ENCODE data around the gene SAFB2. TPM values are rescaled to one million over a fixed set of nuclear protein-coding genes. Genes with fewer than 3 reads are reported as not detected.
A peak's percentile ranks its signal among the peaks of the same experiment; 100 is the strongest.

Gene SAFB2
- polyA plus RNA-seq, 1 donor from 2014 or later = 40.1 TPM

DNA sequence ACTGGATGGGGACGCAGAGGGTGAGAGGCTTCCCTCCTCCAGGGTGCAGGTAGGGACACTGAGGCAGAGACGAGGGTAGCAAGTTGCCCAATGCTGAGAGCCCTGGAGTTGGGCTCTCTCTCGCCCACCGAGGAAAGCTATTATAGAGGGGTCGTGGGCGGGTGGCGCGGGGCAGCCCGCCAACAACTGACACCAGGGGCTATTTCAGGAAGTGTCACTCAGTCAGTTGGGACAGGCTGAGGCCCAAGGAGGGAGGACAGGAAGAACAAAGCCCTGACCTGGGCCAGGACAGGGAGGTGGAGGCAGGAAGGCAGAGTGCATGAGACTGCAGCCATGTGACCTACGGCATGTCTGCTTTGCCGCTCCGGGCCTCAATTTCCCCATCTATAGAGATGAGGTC lies 84.7 kb downstream of the SAFB2 start:
- H3K4me3 ChIP-seq (ENCODE audit: low read length) = no peak overlapping the region
- no peaks in the 10 kb centered on the region for H3K36me3 ChIP-seq (ENCODE audit: insufficient read depth, low read length)
- peak overlapping the region; percentile 84 for H3K27ac ChIP-seq (ENCODE audit: low read length)
- no peaks in the 10 kb centered on the region for H3K79me2 ChIP-seq (replicated peaks; ENCODE audit: insufficient read depth, low read length)
- no peaks in the 10 kb centered on the region for H3K27me3 ChIP-seq (ENCODE audit: insufficient read depth, low read depth, low read length)
- peak overlapping the region; percentile 16 for H3K9ac ChIP-seq (ENCODE audit: low read length)
- TF ChIP-seq EP300 (conservative IDR thresholded peaks at IDR 0.05; ENCODE audit: poor library complexity, severe bottlenecking) = no peak
- TF ChIP-seq TAF1 (IDR thresholded peaks at IDR 0.05; ENCODE audit: low read depth) = no peak
- TF ChIP-seq, protein P1, sequence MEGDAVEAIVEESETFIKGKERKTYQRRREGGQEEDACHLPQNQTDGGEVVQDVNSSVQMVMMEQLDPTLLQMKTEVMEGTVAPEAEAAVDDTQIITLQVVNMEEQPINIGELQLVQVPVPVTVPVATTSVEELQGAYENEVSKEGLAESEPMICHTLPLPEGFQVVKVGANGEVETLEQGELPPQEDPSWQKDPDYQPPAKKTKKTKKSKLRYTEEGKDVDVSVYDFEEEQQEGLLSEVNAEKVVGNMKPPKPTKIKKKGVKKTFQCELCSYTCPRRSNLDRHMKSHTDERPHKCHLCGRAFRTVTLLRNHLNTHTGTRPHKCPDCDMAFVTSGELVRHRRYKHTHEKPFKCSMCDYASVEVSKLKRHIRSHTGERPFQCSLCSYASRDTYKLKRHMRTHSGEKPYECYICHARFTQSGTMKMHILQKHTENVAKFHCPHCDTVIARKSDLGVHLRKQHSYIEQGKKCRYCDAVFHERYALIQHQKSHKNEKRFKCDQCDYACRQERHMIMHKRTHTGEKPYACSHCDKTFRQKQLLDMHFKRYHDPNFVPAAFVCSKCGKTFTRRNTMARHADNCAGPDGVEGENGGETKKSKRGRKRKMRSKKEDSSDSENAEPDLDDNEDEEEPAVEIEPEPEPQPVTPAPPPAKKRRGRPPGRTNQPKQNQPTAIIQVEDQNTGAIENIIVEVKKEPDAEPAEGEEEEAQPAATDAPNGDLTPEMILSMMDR (IDR thresholded peaks at IDR 0.05; ENCODE audit: poor library complexity, severe bottlenecking) = no peak
- no peak for TF ChIP-seq RAD21 (conservative IDR thresholded peaks at IDR 0.05)
- TF ChIP-seq MXI1 (conservative IDR thresholded peaks at IDR 0.05; ENCODE audit: poor library complexity, severe bottlenecking) = no peak
- no peak for TF ChIP-seq EZH2 (IDR thresholded peaks at IDR 0.05; ENCODE audit: borderline replicate concordance, insufficient read depth, low read length, poor library complexity, severe bottlenecking)
- TF ChIP-seq POLR2AphosphoS5 (IDR thresholded peaks at IDR 0.05) = no peak
- TF ChIP-seq SMC3 (conservative IDR thresholded peaks at IDR 0.05; ENCODE audit: poor library complexity) = no peak
- TF ChIP-seq, protein P2, sequence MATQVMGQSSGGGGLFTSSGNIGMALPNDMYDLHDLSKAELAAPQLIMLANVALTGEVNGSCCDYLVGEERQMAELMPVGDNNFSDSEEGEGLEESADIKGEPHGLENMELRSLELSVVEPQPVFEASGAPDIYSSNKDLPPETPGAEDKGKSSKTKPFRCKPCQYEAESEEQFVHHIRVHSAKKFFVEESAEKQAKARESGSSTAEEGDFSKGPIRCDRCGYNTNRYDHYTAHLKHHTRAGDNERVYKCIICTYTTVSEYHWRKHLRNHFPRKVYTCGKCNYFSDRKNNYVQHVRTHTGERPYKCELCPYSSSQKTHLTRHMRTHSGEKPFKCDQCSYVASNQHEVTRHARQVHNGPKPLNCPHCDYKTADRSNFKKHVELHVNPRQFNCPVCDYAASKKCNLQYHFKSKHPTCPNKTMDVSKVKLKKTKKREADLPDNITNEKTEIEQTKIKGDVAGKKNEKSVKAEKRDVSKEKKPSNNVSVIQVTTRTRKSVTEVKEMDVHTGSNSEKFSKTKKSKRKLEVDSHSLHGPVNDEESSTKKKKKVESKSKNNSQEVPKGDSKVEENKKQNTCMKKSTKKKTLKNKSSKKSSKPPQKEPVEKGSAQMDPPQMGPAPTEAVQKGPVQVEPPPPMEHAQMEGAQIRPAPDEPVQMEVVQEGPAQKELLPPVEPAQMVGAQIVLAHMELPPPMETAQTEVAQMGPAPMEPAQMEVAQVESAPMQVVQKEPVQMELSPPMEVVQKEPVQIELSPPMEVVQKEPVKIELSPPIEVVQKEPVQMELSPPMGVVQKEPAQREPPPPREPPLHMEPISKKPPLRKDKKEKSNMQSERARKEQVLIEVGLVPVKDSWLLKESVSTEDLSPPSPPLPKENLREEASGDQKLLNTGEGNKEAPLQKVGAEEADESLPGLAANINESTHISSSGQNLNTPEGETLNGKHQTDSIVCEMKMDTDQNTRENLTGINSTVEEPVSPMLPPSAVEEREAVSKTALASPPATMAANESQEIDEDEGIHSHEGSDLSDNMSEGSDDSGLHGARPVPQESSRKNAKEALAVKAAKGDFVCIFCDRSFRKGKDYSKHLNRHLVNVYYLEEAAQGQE (IDR thresholded peaks at IDR 0.05; ENCODE audit: borderline replicate concordance) = no peak
- H3K4me2 ChIP-seq (ENCODE audit: low read length) = no peak overlapping the region
- H3K9me3 ChIP-seq (ENCODE audit: low read length) = no peaks in the 10 kb centered on the region
- H3F3A ChIP-seq (ENCODE audit: insufficient read depth, low read length, poor library complexity, severe bottlenecking) = peaks cover 3% of the 10 kb centered on the region
- H2AFZ ChIP-seq (ENCODE audit: low read depth, low read length) = no peak overlapping the region
- no peaks in the 10 kb centered on the region for H4K20me1 ChIP-seq (ENCODE audit: insufficient read depth)
- no peaks in the 10 kb centered on the region for H3K9me2 ChIP-seq (ENCODE audit: insufficient read depth, low read length)

Small RNAs within 50 kb of the gene (small RNA-seq; reads per million reads assigned to genes)
- 0 to 0.65 (median 0) reads per million in 3 experiments for gene SNRPEP4

Other genes with a start within 250 kb of the SAFB2 start
- not detected in 2 replicates for gene ZNRF4, start 167.4 kb downstream of the SAFB2 start, polyA plus RNA-seq
- gene TINCR, start 54.8 kb downstream of the SAFB2 start, polyA plus RNA-seq = 0.50 and 2.0 TPM in 2 replicates
- gene SAFB, start 307 bp upstream of the SAFB2 start, polyA plus RNA-seq = 67.3 and 89.8 TPM in 2 replicates
- gene MICOS13, start 57.7 kb upstream of the SAFB2 start, polyA plus RNA-seq = 46.0 and 52.3 TPM in 2 replicates
- 170 and 223 TPM in 2 replicates for gene HSD11B1L, start 58.3 kb upstream of the SAFB2 start, polyA plus RNA-seq
- 358 and 452 TPM in 2 replicates for gene RPL36, start 67.5 kb upstream of the SAFB2 start, polyA plus RNA-seq
- gene LONP1, start 97.4 kb upstream of the SAFB2 start, polyA plus RNA-seq = 43.1 and 46.2 TPM in 2 replicates
- gene CATSPERD, start 97.9 kb upstream of the SAFB2 start, polyA plus RNA-seq = not detected in 2 replicates
- 0.97 and 1.0 TPM in 2 replicates for gene PRR22, start 162.0 kb upstream of the SAFB2 start, polyA plus RNA-seq
- gene DUS3L, start 168.4 kb upstream of the SAFB2 start, polyA plus RNA-seq = 34.2 and 42.1 TPM in 2 replicates
- gene NRTN, start 182.3 kb upstream of the SAFB2 start, polyA plus RNA-seq = 0.62 TPM in 1 of 2 replicates, not detected in the other
- gene FUT6, start 216.9 kb upstream of the SAFB2 start, polyA plus RNA-seq = not detected in 2 replicates
- 0.64 and 0.82 TPM in 2 replicates for gene FUT3, start 228.7 kb upstream of the SAFB2 start, polyA plus RNA-seq
- not detected in 2 replicates for gene FUT5, start 247.8 kb upstream of the SAFB2 start, polyA plus RNA-seq